Transverse colon (tissue), 4 donors: ENCODE data around the gene TRMT1.

Experiments used
- POLR2A ChIP-seq: fragments of 450-650 bp; IDR thresholded peaks from one replicate; pipeline ENCODE4 v1.6.1; 2016; ENCODE audit warnings: antibody characterized with exemption, mild to moderate bottlenecking, moderate library complexity
- POLR2AphosphoS5 ChIP-seq, 3 donors: sonication (generic); formaldehyde crosslinking; IDR thresholded peaks; one replicate each; pipeline ENCODE4 v1.6.1; 2016; ENCODE audit warnings: antibody characterized with exemption in 3 of 3
- TF ChIP-seq, protein P1 (sequence below), 5 experiments: fragments of 200-600 bp in 3 of 5; fragments of 450-650 bp in 2 of 5; sonication (generic) in 3 of 5; IDR thresholded peaks; 1 replicate in 2 of 5; 2 replicates in 3 of 5; pipeline ENCODE4 v1.5.1; 2016 to 2017; ENCODE audit warnings: antibody characterized with exemption in 5 of 5, inconsistent platforms in 3 of 5, mild to moderate bottlenecking in 2 of 5, moderate library complexity in 1 of 5

DNA sequence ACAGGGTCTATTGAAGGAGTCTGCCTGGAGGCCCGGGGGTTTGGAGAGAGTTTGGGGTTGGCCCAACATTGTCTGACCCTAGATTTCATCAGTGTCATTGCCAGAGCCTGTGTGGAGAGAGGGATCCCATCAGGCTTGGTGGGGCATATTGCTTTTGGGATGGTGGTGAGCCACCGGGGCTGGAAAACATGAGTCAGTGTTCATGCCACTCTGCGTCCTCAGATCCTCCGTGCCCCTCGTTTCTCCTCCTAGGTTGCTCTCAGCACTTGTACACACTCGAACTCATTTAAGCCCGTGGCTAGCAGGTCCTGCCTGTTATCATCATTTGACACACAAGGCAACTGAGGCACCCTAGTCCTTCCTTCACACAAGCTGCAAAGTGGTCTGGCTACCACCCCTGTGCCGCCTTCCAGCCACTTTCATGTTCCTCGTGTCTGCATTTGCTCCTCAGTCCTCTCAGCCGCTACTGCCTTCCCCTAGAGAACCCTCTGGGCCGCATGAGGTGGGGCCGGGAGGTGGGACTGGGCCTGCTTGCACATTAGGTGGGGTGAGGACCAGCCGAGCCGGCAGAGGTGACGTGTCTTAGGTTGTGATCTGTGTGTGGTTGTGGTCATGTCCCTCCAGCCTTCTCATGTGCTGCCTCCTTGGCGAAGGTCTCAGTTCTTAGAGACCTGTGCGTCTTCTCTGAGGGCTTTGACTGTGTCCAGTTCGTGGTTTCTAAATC lies 5.2 kb upstream of the TRMT1 start:
- TF ChIP-seq, protein P1, sequence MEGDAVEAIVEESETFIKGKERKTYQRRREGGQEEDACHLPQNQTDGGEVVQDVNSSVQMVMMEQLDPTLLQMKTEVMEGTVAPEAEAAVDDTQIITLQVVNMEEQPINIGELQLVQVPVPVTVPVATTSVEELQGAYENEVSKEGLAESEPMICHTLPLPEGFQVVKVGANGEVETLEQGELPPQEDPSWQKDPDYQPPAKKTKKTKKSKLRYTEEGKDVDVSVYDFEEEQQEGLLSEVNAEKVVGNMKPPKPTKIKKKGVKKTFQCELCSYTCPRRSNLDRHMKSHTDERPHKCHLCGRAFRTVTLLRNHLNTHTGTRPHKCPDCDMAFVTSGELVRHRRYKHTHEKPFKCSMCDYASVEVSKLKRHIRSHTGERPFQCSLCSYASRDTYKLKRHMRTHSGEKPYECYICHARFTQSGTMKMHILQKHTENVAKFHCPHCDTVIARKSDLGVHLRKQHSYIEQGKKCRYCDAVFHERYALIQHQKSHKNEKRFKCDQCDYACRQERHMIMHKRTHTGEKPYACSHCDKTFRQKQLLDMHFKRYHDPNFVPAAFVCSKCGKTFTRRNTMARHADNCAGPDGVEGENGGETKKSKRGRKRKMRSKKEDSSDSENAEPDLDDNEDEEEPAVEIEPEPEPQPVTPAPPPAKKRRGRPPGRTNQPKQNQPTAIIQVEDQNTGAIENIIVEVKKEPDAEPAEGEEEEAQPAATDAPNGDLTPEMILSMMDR (IDR thresholded peaks at IDR 0.05): no peak
- no peak for TF ChIP-seq POLR2A
- no peak for TF ChIP-seq POLR2AphosphoS5 (IDR thresholded peaks at IDR 0.05)
